CD4-positive, CD25-positive, alpha-beta regulatory T cell (primary cell): ENCODE results near the gene CFAP119. TPM values are rescaled to one million over a fixed set of nuclear protein-coding genes. Genes with fewer than 3 reads are reported as not detected.

Experiments
- ATAC-seq, 2 donors: fragments of 150-1000 bp; cut with Tn5 transposase; one replicate each; pipeline ENCODE4 v1.10.0; 2021; ENCODE audit warnings: low read depth in 2 of 2, moderate number of reproducible peaks in 2 of 2, moderate library complexity in 1 of 2
- DNase-seq, 3 donors: peaks; one replicate each; pipeline versions ENCODE4 v3.0.0 to v3.0.0-alpha.2; 2012 to 2022; ENCODE audit warnings: mixed read lengths in 1 of 3
- H3K27ac ChIP-seq: one replicate; pipeline ENCODE4 v1.7.0; 2013; ENCODE audit warnings: mild to moderate bottlenecking, low read length; ENCODE audit not compliant: insufficient read depth, poor library complexity, severe bottlenecking
- H3K27me3 ChIP-seq: one replicate; pipeline ENCODE4 v1.7.0; 2013; ENCODE audit warnings: low read length; ENCODE audit not compliant: control insufficient read depth, insufficient read depth
- H3K36me3 ChIP-seq: one replicate; pipeline ENCODE4 v1.7.0; 2013; ENCODE audit warnings: mild to moderate bottlenecking, low read length, moderate library complexity; ENCODE audit not compliant: control insufficient read depth, insufficient read depth
- H3K4me1 ChIP-seq: 2 replicates; pipeline ENCODE4 v1.7.0; 2013; ENCODE audit warnings: mild to moderate bottlenecking, low read length; ENCODE audit not compliant: insufficient read depth, control insufficient read depth, poor library complexity, severe bottlenecking
- H3K4me3 ChIP-seq: one replicate; pipeline ENCODE4 v1.7.0; 2013; ENCODE audit warnings: low read depth, mild to moderate bottlenecking, low read length, moderate library complexity
- H3K9me3 ChIP-seq, 2 experiments: 1 replicate in 1 of 2; 2 replicates in 1 of 2; pipeline ENCODE4 v1.7.0; 2013; ENCODE audit warnings: low read length in 2 of 2, mild to moderate bottlenecking in 1 of 2, moderate library complexity in 1 of 2; ENCODE audit not compliant: control insufficient read depth in 2 of 2
- H3K27ac Mint-ChIP-seq, 3 donors: one replicate each; pipeline ENCODE4 v1.8.0; 2020 to 2022; ENCODE audit warnings: mild to moderate bottlenecking in 3 of 3, mixed read lengths in 3 of 3, moderate library complexity in 2 of 3
- H3K27me3 Mint-ChIP-seq: one replicate; pipeline ENCODE4 v1.8.0; 2022; ENCODE audit warnings: mild to moderate bottlenecking, mixed read lengths
- H3K36me3 Mint-ChIP-seq: one replicate; pipeline ENCODE4 v1.8.0; 2020; ENCODE audit warnings: mixed read lengths
- H3K4me1 Mint-ChIP-seq, 4 donors: one replicate each; pipeline ENCODE4 v1.8.0; 2020 to 2022; ENCODE audit warnings: mixed read lengths in 4 of 4, mild to moderate bottlenecking in 1 of 4
- H3K4me3 Mint-ChIP-seq, 4 donors: one replicate each; pipeline ENCODE4 v1.8.0; 2020 to 2022; ENCODE audit warnings: mild to moderate bottlenecking in 4 of 4, mixed read lengths in 4 of 4, moderate library complexity in 3 of 4
- H3K9me3 Mint-ChIP-seq, 7 donors: one replicate each; pipeline ENCODE4 v1.8.0; 2020 to 2022; ENCODE audit warnings: mixed read lengths in 7 of 7, mild to moderate bottlenecking in 3 of 7, moderate library complexity in 2 of 7
- polyA plus RNA-seq, 4 donors: library from polyadenylated mRNA; unstranded; fragments of 300-500 nt; fragmentation: Illumina TruSeq; gene quantifications; one replicate each; pipeline ENCODE4 v1.2.3, GENCODE V29; 2021
- total RNA-seq: library from RNA; stranded (reverse); gene quantifications from one replicate; pipeline ENCODE4 v1.2.3, GENCODE V29; 2022

Gene CFAP119
- total and polyA plus RNA-seq, 5 donors from 2014 or later: 0.23 to 1.8 (median 1.0) TPM; not detected in 1

GRCh38 chr16:30747331-30747730, 14.5 kb downstream of the CFAP119 start:
- Mint-ChIP-seq H3K9me3 (no peaks in the 10 kb centered on the region), H3K4me3 (peak overlapping the region; percentile 91 to 98 (median 95)), H3K27ac (peak overlapping the region; percentile 93 to 95 (median 94)), H3K36me3 (peaks cover 22% of the 10 kb centered on the region), H3K4me1 (peaks cover 5 to 32% (median 21%) of the 10 kb centered on the region in 4 donors), H3K27me3 (no peaks in the 10 kb centered on the region)
- DNase-seq (no peak), ATAC-seq (no peak)
- peaks cover 17% of the 10 kb centered on the region for H3K36me3 ChIP-seq
- H3K27me3 ChIP-seq: no peaks in the 10 kb centered on the region
- H3K4me1 ChIP-seq: peaks cover 9% of the 10 kb centered on the region
- H3K27ac ChIP-seq: peak overlapping the region; percentile 78
- peak overlapping the region; percentile 87 for H3K4me3 ChIP-seq
- no peaks in the 10 kb centered on the region for H3K9me3 ChIP-seq

GRCh38 chr16:30746638-30747175, 15.2 kb downstream of the CFAP119 start:
- Mint-ChIP-seq H3K4me3 (peak overlapping the region in 2 of 4 donors; percentile 91 to 98), H3K27ac (peak overlapping the region; percentile 93 to 95 (median 94)), H3K9me3 (no peaks in the 10 kb centered on the region), H3K27me3 (no peaks in the 10 kb centered on the region), H3K36me3 (peaks cover 29% of the 10 kb centered on the region), H3K4me1 (peaks cover 5 to 32% (median 21%) of the 10 kb centered on the region in 4 donors)
- H3K27ac ChIP-seq: peak overlapping the region; percentile 78
- peaks cover 17% of the 10 kb centered on the region for H3K36me3 ChIP-seq
- no peaks in the 10 kb centered on the region for H3K27me3 ChIP-seq
- ATAC-seq (no peak), DNase-seq (no peak)
- peaks cover 9% of the 10 kb centered on the region for H3K4me1 ChIP-seq
- no peaks in the 10 kb centered on the region for H3K9me3 ChIP-seq
- H3K4me3 ChIP-seq: no peak overlapping the region

GRCh38 chr16:30745082-30745481, 16.8 kb downstream of the CFAP119 start:
- Mint-ChIP-seq H3K27ac (peak overlapping the region in 2 of 3 donors; percentile 3 to 60), H3K4me1 (peaks cover 5 to 40% (median 23%) of the 10 kb centered on the region in 4 donors), H3K36me3 (peaks cover 23% of the 10 kb centered on the region), H3K27me3 (no peaks in the 10 kb centered on the region), H3K9me3 (peaks cover 0 to 1% (median 0%) of the 10 kb centered on the region in 7 donors), H3K4me3 (peak overlapping the region in 2 of 4 donors; percentile 78 to 80)
- Histone ChIP-seq H3K27ac (no peak overlapping the region), H3K4me3 (no peak overlapping the region), H3K9me3 (no peaks in the 10 kb centered on the region), H3K36me3 (peaks cover 6% of the 10 kb centered on the region), H3K27me3 (no peaks in the 10 kb centered on the region), H3K4me1 (peaks cover 9% of the 10 kb centered on the region)
- DNase-seq (no peak), ATAC-seq (no peak)

- H3K36me3 ChIP-seq: peaks cover 11% of the 10 kb centered on the region
- Mint-ChIP-seq H3K4me1 (peaks cover 5 to 32% (median 16%) of the 10 kb centered on the region in 4 donors), H3K27me3 (no peaks in the 10 kb centered on the region), H3K9me3 (peaks cover 0 to 1% (median 0%) of the 10 kb centered on the region in 7 donors), H3K27ac (no peak overlapping the region), H3K4me3 (peak overlapping the region in 1 of 4 donors; percentile 78), H3K36me3 (peaks cover 19% of the 10 kb centered on the region)
- peaks cover 8% of the 10 kb centered on the region for H3K4me1 ChIP-seq
- H3K9me3 ChIP-seq: no peaks in the 10 kb centered on the region
- H3K4me3 ChIP-seq: no peak overlapping the region
- DNase-seq (no peak), ATAC-seq (no peak)
- no peak overlapping the region for H3K27ac ChIP-seq
- no peaks in the 10 kb centered on the region for H3K27me3 ChIP-seq
These were observed 17.7 kb downstream of the CFAP119 start for GRCh38 chr16:30744183-30744582.

DNA sequence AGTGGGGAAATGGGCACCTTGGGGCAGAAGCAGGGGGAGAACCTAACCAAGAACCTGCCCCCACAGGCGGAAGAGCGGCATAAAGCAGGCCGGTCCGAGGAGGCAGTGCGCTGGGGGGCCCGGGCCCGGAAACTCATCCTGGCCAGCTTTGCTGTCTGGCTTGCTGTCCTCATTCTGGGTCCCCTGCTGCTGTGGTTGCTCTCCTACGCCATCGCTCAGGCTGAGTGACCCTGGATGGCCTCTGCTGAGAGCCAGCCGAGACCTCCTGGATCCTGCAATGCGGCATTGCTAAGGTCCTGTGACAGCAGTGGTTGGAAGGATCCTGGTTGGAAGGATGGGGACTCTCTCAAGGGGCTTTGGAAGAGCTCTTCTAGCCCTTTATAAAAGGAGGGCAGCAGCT, 18.1 kb downstream of the CFAP119 start:
- Mint-ChIP-seq H3K27ac (peak overlapping the region in 1 of 3 donors; percentile 1), H3K9me3 (peaks cover 0 to 1% (median 0%) of the 10 kb centered on the region in 7 donors), H3K27me3 (no peaks in the 10 kb centered on the region), H3K4me1 (peaks cover 5 to 30% (median 16%) of the 10 kb centered on the region in 4 donors), H3K36me3 (peaks cover 19% of the 10 kb centered on the region), H3K4me3 (peak overlapping the region in 1 of 4 donors; percentile 81)
- peaks cover 15% of the 10 kb centered on the region for H3K36me3 ChIP-seq
- H3K4me1 ChIP-seq: peaks cover 7% of the 10 kb centered on the region
- H3K27me3 ChIP-seq: no peaks in the 10 kb centered on the region
- ATAC-seq: no peak
- H3K9me3 ChIP-seq: no peaks in the 10 kb centered on the region
- DNase-seq: no peak
- H3K27ac ChIP-seq: no peak overlapping the region
- H3K4me3 ChIP-seq: no peak overlapping the region

DNA sequence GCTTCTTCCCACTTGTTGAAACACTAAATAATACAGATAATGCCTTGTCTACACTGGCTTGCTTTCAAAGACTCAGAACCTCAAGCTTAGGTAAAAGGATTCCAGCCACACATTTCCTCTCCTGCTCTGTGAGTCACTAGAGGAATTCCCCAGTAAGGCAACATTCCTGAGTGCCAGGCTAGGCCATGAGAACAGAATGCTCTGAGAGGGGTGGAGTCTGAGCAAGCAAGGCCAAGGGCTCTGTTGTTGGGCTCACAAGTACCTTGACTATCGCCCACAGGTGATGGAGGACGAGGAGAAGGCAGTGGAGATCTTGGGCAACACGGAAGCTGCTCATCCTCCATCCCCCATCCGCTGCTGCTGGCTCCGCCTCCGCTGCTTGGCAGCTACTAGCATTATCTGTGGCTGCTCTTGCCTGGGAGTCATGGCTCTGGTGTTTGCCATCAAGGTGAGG, 20.4 kb downstream of the CFAP119 start:
- no peak overlapping the region for H3K27ac ChIP-seq

DNA sequence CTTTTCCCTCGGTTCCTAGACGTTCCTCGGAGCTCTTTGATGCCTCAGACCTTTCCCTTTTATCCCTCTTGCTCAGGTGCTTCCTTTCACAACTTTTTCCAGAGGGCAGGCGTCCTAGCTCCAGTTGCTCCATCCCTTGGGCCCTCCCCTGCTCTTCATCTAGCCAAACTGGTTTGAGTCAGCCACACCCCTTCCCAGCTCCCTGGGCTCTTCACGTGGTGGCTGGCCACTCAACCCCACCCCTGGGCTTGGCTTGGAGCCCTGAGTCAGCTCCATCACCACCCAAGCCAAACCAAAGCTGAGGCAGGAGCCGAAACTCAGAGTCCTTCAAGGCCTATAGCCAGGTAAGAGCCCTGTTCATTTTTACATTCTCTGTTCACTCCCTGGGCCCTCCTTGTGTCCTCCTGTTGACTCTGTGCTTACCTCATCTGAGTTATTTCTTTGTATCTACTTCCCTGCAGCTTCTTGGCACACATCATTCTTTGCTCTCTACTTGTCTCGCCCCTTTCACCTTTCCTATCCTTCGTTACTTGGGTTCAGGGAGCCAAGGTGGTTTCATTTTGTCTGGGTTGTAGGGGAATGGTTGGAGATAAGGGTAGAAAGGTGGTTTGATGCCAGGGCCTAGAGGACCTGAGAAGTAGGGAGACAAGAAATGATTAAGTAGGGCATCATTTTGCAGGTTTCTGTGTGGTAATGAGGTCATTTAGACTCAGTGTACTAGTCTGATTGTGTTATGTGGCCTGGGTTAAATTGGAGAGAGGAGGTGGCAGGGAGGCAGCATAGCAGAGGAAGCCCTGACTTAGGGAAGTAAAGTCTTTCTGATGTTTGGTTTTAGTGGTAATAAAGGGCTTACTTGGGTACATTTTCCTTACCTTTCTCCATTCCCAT, 21.3 kb downstream of the CFAP119 start:
- DNase-seq: no peak
- peaks cover 26% of the 10 kb centered on the region for H3K36me3 Mint-ChIP-seq

More for the DNA sequence above, 20.4 kb downstream of the CFAP119 start:
- DNase-seq (no peak), ATAC-seq (no peak)
- Mint-ChIP-seq H3K9me3 (peaks cover 0 to 1% (median 0%) of the 10 kb centered on the region in 7 donors), H3K27ac (peak overlapping the region in 1 of 3 donors; percentile 55), H3K4me1 (peaks cover 0 to 15% (median 7%) of the 10 kb centered on the region in 4 donors), H3K36me3 (peaks cover 26% of the 10 kb centered on the region), H3K4me3 (no peak overlapping the region), H3K27me3 (no peaks in the 10 kb centered on the region)
- no peaks in the 10 kb centered on the region for H3K9me3 ChIP-seq
- H3K4me3 ChIP-seq: no peak overlapping the region
- no peaks in the 10 kb centered on the region for H3K4me1 ChIP-seq
- peaks cover 38% of the 10 kb centered on the region for H3K36me3 ChIP-seq
- H3K27me3 ChIP-seq: no peaks in the 10 kb centered on the region

More for the DNA sequence above, 21.3 kb downstream of the CFAP119 start:
- Mint-ChIP-seq H3K27me3 (no peaks in the 10 kb centered on the region), H3K9me3 (peaks cover 0 to 1% (median 0%) of the 10 kb centered on the region in 7 donors), H3K4me1 (peaks cover 0 to 15% (median 6%) of the 10 kb centered on the region in 4 donors), H3K4me3 (no peak overlapping the region), H3K27ac (peak overlapping the region in 1 of 3 donors; percentile 62)
- H3K4me1 ChIP-seq: no peaks in the 10 kb centered on the region
- H3K27me3 ChIP-seq: no peaks in the 10 kb centered on the region
- H3K4me3 ChIP-seq: no peak overlapping the region
- no peak for ATAC-seq
- H3K9me3 ChIP-seq: no peaks in the 10 kb centered on the region
- peak overlapping the region; percentile 8 for H3K27ac ChIP-seq
- peaks cover 46% of the 10 kb centered on the region for H3K36me3 ChIP-seq
